EL (cell line): ENCODE data around the gene B4GALNT1.
"Not testable (repeated sequence)": the region's sequence is repeated elsewhere in the genome, so short reads cannot be mapped to it uniquely, and the experiment has no call there.

Source experiments
- DNase-seq: peaks from one replicate; pipeline ENCODE4 v3.0.0-alpha.2; 2016

Gene B4GALNT1

GRCh38 chr12:57636731-57637130 lies 3.7 kb upstream of the B4GALNT1 start:
- DNase-seq = not testable (repeated sequence)

GRCh38 chr12:57632073-57632957 lies 686 bp downstream of the B4GALNT1 start:
- DNase-seq = peak; percentile 48

GRCh38 chr12:57631566-57632072 lies 1.4 kb downstream of the B4GALNT1 start:
- no peak for DNase-seq

GRCh38 chr12:57630891-57631433 lies 2.0 kb downstream of the B4GALNT1 start:
- DNase-seq = no peak

- DNase-seq = no peak
These were observed 3.0 kb downstream of the B4GALNT1 start for GRCh38 chr12:57629897-57630471.

- no peak for DNase-seq
These were observed 4.5 kb downstream of the B4GALNT1 start for GRCh38 chr12:57628280-57629191.

GRCh38 chr12:57627501-57628279 lies 5.3 kb downstream of the B4GALNT1 start:
- no peak for DNase-seq

- DNase-seq = no peak
These were observed 6.0 kb downstream of the B4GALNT1 start for GRCh38 chr12:57626921-57627445.

- DNase-seq = no peak
These were observed 6.7 kb downstream of the B4GALNT1 start for GRCh38 chr12:57626111-57626920.

- no peak for DNase-seq
These were observed 7.6 kb downstream of the B4GALNT1 start for GRCh38 chr12:57625261-57626032.

GRCh38 chr12:57624441-57625220 lies 8.4 kb downstream of the B4GALNT1 start:
- no peak for DNase-seq

- no peak for DNase-seq
These were observed 9.1 kb downstream of the B4GALNT1 start for GRCh38 chr12:57623811-57624390.

GRCh38 chr12:57623385-57623784 lies 9.6 kb downstream of the B4GALNT1 start:
- no peak for DNase-seq

- no peak for DNase-seq
These were observed 10.4 kb downstream of the B4GALNT1 start for GRCh38 chr12:57622293-57623245.

- peak; percentile 43 for DNase-seq
These were observed 11.3 kb downstream of the B4GALNT1 start for GRCh38 chr12:57621497-57622292.

GRCh38 chr12:57620936-57621496 lies 12.0 kb downstream of the B4GALNT1 start:
- DNase-seq = no peak
